Stimulated activated CD4-positive, alpha-beta T cell treated with anti-CD3 and anti-CD28 coated beads, TNF-alpha, amount 100 ng/mL, for 1 hour (primary cell): ENCODE measurements around the gene RBM12.

Experiments used
- DNase-seq, 3 donors: peaks; one replicate each; pipeline ENCODE4 v3.0.0-alpha.2; 2020; ENCODE audit warnings: low read depth in 3 of 3, low spot score in 1 of 3

Gene RBM12

DNA sequence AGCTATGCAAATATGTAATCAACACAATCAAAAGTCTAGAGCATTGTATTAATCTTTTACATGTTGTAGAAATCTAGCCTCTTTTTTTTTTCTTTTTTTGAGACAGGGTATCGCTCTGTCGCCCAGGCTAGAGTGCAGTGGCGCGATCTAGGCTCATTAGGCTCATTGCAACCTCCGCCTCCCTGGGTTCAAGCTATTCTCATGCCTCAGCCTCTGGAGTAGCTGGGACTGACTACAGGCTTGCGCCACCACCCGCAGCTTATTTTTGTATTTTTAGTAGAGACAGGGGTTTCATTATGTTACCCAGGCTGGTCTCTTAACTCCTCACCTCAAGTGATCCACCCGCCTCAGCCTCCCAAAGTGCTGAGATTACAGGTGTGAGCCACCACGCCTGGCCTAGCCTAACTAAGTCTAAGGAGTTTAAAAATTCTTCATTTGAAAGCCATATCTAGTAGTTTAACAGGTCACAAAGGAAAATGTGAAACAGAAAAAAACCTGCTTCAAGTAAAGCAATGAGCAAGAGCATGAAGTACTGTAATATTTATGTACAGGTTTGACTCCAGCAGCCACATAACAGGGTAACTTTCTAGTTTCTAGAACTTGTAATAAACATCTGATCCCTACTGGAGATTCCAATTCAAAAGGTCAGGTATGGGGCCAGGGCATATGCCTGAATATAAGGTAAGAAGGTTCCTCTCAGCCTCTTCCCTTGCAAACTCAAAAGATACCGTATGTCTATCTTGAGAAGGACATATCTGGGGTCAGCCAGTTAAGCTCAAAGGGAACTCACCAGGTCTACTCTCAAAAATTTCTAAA, 4.4 kb downstream of the RBM12 start:
- DNase-seq: peak in 1 of 3 donors; percentile 10

DNA sequence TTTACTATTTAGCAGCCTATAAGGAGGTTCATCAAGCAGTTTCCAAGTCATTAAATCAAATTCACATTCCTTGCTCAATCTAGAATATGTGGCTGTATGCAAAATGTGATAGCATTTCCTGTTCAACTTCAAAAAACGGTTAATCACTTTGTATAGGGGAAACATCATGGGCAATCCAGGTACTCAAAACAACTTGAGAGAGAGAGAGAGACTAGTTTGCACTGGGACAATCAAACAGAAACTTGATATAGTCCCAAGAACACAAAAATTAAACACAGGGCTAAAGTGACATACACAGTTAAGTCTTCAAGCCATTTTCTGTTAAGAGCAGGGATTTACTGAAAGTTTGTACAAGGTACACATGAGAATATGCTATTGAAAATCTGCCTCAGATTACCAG, 7.4 kb downstream of the RBM12 start:
- DNase-seq: no peak

DNA sequence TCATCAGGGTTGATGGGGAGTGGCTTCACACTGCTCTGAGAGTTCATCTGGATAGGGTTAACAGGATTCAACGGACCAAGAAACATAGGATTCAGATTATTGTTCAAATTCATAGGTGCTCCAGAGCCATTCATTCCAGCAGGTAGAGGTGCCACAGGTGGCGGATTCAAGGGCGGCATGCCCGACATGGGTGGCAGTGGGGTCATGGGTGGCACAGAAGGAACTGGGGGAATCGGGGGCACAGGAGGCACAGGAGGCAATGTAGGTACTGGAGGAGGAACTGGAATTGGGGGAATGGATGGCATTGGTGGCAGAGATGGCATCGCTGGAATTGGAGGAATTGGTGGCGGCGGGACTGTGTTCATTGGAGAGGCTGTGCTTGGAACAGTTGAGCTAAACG, 10.3 kb downstream of the RBM12 start:
- DNase-seq: no peak

DNA sequence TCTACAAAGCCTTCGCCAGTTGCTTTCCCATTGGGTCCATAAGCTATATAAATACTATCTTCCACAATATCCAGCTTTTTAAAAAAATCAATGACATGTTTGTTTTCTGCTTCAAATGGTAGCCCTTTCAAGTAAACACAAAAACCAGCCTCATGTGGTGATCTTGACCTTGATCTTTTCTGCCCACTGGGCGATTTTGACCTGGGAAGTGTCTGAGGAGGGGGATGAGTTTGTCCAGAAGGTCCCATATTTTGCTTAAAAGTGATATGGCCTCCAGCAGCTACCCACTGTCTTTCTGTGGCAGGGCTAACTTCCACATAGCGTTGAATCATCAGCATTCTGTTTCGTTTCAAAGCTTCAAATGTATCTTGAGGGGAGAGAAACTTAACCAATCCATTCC, 10.8 kb downstream of the RBM12 start:
- DNase-seq: no peak

GRCh38 chr20:35653430-35653734, 11.3 kb downstream of the RBM12 start:
- DNase-seq: no peak

DNA sequence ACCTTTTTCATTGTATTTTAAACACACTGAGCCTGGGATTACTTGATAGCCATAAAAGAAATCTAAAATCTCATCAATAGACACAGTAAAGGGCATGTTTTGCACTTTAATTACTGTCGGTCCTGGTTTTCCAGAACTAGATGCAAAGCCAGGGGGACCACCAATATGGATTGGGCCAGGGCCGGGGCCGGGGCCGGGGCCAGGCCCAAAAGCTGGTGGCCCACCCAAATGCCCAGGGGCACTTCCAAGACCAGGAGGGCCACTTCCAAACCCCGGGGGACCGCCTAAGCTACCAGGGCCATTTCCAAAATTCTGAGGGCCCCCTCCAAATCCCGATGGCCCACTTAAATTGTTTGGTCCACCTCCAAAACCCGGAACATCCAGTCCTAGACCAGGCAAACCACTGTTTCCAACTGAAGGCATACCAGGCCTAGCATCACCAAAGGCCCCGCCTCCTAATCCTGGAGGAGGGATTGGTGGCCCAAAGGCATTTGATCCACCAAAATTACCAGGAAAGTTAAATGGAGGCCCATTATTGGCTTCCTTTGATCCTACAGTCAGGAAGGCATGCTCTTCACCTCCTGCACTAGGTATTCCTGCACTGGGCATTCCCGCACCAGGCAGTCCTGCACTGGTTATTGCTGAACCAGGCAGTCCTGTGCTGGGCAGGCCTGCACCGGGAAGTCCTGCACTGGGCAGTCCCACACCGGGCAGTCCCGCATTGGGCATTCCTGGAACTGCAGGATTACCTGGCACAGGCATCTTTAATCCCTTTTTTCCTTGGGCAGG, 11.9 kb downstream of the RBM12 start:
- DNase-seq: no peak

- no peak for DNase-seq
Observed at GRCh38 chr20:35651958-35652357, 12.7 kb downstream of the RBM12 start.

GRCh38 chr20:35650632-35651031, 14.1 kb downstream of the RBM12 start:
- no peak for DNase-seq

DNA sequence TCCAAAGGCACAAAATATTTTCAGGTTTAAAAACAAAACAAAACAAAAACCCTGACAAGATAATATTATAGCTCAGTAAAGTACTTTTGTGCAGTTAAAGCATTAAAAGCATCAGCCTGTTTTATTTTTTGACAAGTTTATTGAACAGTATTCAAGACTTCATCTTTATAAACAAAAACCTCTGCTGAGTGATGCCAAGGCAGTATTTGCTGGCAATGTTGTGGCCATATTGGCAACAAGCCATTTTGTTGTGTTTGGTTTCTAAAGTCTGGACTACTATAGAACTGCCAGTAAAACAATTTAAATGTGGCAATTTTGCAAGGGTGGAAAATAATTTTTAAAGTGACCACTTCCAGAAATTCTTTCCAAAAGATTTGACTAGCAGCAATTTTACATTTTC, 15.9 kb downstream of the RBM12 start:
- no peak for DNase-seq

GRCh38 chr20:35644806-35645205, 19.9 kb downstream of the RBM12 start:
- no peak for DNase-seq

DNA sequence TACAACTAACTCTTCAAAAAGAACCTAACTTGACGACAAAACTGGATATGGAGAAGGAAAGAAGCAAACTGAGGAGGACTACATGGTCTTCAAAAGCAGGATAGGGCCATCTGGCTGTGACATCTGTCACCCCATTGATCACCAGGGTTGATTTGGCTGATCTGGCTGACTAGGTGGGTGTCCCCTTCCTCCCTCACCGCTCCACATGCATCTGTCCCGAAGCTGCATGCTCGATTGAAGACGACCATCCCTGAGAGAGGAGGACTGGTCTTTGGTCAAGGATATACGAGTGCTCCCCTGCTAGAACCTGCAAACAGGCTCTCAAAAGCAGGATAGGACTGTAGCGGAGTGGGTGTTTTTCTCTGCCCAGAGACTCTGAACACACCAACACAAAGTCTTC, 21.7 kb downstream of the RBM12 start:
- no peak for DNase-seq

- DNase-seq: no peak
Observed at GRCh38 chr20:35641743-35642142, 23.0 kb downstream of the RBM12 start.

DNA sequence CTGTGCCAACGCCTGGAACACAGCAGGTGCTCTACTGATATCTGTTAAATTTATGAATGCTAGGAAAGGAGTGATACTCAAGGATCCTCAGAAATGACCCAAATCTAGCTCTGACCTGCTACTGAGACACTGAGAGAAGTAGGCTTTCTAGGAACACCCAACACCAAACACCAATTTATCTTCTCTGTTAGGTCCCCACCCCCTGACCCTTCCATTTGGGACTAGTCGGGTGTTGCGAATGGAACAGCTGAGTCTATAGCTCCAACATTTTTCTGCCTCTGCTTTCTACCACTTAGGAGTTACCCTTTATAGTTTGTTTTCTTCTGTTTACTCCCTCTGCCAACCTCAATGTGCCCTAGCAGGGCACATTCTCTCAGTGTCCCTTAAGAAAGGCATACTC, 24.0 kb downstream of the RBM12 start:
- DNase-seq: no peak

GRCh38 chr20:35638751-35639150, 25.9 kb downstream of the RBM12 start:
- DNase-seq: no peak

GRCh38 chr20:35637276-35637675, 27.4 kb downstream of the RBM12 start:
- DNase-seq: no peak

DNA sequence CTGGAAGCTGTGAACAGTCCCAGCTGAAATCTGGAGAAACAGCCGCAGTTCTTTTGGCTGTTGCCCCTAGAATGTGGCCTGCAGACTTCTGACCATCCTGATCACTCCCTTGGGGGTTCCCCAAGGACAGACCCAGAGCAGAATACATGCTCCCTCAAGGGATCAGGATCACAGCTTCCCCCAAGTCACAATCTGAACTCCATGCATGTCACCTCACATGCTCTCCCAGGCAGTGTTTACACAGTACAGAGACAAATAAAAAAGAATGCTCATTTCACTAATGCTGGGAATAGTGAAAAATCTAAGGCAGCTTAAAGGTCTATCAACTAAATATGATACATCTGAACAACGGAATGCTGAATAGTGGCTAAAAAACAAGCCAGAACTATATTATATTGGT, 28.6 kb downstream of the RBM12 start:
- DNase-seq: no peak

GRCh38 chr20:35635652-35636051, 29.0 kb downstream of the RBM12 start:
- no peak for DNase-seq

GRCh38 chr20:35632539-35633115, 32.1 kb downstream of the RBM12 start:
- DNase-seq: no peak

GRCh38 chr20:35630636-35631035, 34.1 kb downstream of the RBM12 start:
- no peak for DNase-seq

GRCh38 chr20:35629427-35630145, 35.1 kb downstream of the RBM12 start:
- DNase-seq: no peak

DNA sequence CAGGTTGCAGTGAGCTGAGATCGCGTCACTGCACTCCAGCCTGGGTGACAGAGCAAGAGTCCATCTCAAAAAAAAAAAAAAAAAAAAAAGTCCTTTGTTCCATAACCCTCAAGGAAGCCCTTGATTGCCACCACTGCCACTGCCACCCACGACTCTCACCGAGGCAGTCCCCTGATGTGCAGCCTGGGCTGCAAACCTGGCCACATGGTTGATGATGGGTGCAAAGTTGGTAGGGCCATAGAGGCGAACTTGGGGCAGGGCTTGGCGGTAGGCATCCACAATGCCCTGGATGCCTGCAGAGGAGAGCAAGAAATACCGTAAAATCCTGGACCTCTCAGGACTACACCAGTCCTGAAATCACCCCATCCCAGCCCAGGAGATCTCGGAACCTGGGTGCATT, 37.6 kb downstream of the RBM12 start:
- no peak for DNase-seq
